ENCODE measurements around the gene PEX10.
"Not testable (repeated sequence)": the region's sequence is repeated elsewhere in the genome, so short reads cannot be mapped to it uniquely, and the experiment has no call there.

PEX10 gene
- 7.8 to 12.1 reads per million in 2 donors for total RNA-seq

- DNase-seq, result peak; percentile 96 to 99 (median 98)
Measured at GRCh38 chr1:2412395-2412772, at the start of gene PEX10. Gene PEX10 (minus strand): TSS chr1:2412564. CDS start chr1:2412502, 62 bp downstream.

DNA sequence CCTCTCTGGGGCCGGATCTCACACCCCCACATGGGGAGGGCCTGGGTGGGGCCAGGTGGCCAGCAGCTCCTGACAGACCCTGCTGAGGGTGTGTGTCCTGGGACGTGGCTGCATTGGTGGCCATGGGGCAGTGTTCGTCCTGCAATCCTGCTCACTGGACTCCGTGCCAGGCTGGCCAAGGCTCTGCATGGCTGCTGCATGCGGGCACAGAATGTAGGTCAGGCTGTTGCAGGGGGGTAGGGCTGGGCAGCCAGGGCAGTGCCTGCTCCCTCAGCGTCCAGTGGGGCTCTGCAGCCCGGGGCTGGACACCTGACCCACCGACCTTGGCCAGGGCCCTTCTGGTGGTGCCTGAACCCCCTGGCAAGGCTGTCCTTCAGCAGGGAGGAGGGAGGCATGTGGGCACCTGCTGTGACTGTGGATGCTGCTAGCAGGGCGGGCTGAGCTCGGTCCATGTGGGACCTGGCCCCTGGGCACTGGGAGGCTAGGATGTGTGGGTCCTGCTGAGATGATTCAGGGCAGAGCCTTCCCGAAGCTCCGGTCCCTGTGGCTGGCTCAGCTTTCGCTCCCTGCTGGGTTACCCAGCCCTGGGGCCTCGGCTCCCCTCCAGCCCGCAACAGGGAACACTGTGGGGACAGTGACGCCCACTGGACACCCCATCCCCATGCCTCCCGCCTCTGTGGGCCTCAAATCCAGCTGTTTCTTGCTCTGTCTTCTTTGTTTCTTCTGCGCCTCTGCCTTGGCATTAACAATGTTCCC, 48.8 kb upstream of the PEX10 start:
- no peak for DNase-seq

DNA sequence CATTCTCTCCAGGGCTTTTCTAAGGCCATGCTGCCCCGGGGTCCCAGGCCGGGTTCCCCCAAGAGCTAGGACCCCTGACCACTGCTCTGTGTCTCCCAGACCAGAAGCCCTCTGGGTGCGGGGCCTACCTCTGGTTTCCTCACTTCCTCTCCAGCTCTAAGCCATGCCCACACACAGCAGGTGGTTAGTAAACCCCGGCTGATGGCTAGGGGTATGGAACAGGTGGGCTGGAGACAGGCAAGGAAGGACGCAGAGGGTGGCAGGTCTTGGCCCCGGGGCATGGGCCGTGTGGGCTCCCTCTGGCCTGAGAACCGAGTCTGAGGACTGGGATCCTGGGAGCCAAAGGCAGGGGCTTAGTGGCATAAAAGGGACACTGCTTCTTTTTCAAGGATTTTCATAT, 47.8 kb upstream of the PEX10 start:
- no peak for DNase-seq

DNA sequence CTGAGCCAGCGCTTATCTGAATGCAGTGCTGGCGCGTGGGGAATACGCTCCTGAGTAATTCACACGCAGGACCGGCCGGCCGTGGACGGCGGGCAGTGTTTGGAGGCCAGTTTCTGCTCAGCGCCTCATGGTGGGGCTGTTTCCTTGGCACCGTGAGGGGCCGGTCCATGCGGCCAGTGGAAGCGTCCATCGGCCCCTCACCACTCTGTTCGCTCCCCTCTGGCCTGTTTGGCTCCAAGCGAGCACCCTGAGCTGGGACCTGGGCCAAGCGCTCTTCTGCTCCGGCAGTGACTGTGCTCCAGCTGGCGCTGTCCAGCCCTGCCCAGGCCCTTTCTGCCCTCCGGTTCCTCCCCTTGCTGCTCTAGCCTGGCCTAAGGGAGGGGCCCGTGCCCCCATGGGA, 47.4 kb upstream of the PEX10 start:
- no peak for DNase-seq

- DNase-seq, result not testable (repeated sequence)
Measured at GRCh38 chr1:2459102-2459753, 46.9 kb upstream of the PEX10 start.

DNA sequence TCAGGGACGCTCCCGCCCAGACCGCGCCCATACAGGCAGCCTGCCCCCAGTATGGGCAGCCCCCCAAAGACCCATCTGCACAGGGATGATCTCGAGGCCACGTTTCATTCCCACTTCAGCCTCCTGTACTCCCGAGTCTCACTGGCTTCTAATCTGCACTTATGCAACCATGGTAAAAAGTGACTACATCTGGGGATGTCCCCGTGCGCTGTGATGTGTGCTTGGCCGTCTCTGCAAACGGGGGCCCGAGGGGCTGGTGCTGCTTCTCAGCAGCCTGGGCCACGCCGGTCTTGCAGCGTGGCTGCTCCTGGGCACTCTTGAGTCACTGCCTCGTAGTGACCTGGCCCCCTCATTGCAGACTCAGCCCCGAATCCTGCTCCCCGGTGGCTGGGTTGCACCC, 46.3 kb upstream of the PEX10 start:
- no peak for DNase-seq

DNA sequence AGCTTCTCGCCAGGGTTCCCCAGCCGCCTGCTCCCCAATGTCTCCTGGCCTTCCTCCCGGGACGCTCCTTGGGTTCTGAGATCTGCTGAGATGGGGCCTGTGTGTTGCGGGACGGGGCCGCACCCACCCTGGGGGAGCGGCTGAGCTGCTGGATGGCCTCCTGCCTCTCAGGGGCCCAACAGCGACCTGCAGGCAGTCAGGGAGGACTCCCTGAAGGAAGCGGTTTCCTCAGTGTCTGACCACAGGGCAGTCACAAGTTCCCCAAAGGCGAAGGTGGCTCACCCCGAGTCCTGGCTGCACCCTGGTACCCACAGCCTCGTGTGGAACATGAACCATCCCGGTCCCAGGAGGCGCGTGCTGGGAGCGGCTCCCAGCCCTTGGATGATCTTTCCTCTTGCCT, 45.1 kb upstream of the PEX10 start:
- DNase-seq, result no peak

- DNase-seq, result no peak
Measured at GRCh38 chr1:2455757-2456156, 43.4 kb upstream of the PEX10 start.

DNA sequence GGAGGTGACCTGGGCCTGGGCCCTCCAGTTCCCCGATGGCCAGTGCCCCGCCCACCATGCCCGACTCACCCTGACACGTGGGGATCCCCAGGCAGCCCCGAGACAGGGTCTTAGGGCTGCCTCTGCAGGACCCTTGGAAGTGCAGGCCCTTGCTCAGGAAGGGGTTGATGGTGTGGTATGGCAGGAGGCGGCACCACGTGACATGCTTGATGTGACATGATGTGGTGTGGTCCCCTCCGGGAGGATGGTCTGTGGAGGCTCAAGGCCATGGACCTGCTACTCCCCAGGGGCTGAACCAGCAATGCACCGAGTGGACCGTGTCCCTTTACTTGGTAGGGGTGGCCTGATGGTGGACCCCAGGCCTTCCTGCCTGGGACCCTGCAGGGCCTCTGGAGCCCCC, 41.9 kb upstream of the PEX10 start:
- no peak for DNase-seq

- no peak for DNase-seq
Measured at GRCh38 chr1:2452932-2453315, 40.6 kb upstream of the PEX10 start.

DNA sequence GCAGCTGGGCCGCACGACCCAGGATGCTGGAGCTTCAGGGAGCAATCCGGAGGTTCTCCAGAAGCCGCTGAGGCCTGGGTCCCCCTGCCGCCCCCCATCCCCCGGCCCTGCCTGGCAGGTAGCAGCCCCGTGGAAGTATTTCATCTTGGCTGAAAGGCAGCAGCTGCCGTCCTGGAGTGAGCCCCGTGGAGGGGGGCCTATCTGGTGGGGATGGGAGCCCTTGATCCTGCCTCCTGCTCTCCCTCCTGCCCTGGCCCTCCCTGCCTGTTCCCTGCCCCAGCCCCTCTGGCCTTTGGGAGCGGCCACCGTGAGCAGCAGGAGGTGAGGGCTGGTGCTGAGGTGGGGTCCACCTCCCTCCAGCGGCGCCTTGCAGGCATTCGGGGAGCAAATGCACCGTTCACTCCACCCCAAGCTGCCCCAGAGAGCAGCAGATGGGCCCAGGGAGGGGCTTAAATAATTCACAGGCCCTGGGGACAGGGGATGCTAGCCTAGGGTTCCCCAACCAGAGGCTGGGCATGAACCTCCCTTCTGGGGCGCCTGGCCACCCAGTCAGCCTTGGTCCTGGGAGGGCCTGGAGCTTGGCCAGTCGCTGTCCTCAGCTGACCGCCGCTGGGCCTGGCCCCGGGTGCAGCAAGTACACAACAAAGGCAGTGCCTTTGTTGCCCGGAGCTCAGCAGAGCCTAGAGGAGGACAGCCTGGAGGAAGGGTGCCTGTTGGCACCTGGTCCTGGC, 40.0 kb upstream of the PEX10 start:
- DNase-seq, result no peak

- DNase-seq, result no peak
Measured at GRCh38 chr1:2451741-2452140, 39.4 kb upstream of the PEX10 start.

- no peak for DNase-seq
Measured at GRCh38 chr1:2449636-2450454, 37.5 kb upstream of the PEX10 start.

DNA sequence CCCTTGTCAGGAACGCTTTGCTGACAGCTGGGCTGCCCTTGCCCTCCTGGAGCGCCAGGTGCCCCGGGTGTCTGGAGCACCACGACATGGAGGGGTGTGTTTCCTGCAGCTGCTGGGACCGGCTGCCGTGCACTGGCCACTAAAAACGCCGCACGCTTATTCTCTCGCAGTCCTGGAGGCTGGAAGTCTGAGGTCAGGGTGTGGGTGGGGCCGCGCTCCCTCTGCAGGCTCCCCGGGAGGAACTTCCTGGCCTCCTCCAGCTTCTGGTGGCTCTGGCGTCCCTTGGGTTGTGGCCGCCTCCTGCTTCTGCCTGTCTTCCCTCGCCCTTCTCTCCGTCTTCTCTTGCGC, 35.7 kb upstream of the PEX10 start:
- no peak for DNase-seq

DNA sequence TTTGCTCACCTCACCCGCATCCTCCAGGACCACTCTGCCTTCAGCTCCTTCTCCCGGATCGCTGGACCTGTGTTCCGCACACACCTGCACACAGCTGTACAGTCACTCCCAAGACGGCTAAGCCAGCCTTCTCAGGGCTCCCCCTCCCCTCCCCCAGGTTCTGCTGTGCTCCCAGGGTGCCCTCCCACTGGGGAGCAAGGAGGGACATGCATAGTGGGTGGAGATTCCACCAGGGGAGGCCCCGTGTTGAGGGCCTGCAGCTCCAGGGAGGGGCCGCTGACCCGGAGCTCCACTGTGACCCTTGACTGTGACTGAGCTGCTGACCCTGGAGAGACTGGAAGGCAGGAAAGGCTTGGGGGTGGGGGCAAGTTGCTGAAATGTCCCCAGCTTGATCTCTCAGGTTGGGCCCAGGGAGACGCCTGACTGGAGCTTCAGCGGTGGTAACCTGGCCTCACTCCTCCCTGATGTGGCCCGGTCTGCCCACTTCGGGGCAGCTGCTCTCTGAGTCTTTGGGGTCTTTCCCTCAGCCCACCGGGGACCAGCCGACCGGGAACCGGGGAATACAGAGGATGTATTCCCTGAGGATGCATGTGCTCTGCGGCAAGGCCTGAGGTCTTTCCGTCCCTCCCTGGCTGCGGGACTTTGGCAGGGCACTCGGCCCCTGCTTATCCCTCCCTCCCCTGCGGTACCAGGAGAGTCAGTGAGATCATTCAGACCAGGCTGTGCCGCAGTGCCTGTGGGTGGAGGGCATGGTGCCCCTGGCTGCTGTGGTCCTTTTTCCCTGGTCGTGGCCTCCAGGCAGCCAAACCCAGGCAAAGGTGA, 35.1 kb upstream of the PEX10 start:
- no peak for DNase-seq

- no peak for DNase-seq
Measured at GRCh38 chr1:2446861-2447260, 34.5 kb upstream of the PEX10 start.

DNA sequence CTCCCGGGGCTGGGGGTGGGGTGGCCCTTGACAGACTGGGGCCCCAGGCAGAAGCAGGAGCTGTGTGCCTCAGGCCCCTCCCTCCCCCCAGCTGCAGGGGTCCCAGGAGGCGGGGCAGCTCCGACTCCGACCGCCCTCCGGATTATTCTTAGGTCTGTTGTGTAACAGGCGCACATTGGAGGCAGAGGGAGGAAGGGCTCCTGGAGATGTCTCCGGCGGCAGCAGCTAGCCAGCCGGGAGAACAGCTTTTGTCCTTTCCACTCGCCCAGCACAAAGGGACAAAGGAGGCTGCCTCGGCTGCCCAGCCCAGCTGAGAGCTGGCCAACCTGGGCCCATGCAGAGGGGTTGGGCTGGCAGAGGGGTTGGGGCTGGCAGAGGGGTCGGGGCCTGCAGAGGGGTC, 34.0 kb upstream of the PEX10 start:
- DNase-seq, result no peak

GRCh38 chr1:2445823-2446215, 33.5 kb upstream of the PEX10 start:
- no peak for DNase-seq

DNA sequence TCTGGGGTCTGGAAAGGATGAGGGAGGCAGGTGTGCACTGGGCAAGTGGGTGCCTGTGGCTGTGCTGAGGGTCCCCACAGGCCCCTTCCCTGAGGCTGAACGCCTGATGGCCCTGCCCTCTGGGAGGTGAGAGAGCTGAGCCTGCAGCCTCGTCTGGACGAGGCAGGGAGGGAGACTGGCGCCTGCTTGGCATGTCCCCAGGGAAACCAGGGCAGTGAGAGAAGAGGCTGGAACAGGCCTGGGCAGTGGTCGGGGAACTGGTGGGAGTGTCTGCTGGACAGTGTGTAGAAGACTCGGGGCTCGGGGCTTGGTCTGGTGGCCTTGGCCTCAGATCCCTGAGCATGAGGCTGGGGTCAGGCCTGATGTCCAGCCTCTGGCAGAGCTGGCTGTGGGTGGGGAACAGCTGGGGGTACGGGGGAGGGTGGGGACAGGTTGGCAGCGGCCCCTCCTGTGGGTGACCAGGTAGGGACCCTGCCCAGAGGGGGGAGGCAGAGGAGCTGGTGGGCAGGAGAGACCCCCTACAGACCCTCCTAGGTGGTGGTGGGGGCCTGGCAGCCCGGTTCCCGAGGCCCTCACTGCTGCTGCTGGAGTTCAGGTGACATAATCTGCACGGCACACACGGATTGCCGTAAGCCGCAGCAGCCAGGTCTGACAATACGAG, 32.9 kb upstream of the PEX10 start:
- DNase-seq, result no peak

DNA sequence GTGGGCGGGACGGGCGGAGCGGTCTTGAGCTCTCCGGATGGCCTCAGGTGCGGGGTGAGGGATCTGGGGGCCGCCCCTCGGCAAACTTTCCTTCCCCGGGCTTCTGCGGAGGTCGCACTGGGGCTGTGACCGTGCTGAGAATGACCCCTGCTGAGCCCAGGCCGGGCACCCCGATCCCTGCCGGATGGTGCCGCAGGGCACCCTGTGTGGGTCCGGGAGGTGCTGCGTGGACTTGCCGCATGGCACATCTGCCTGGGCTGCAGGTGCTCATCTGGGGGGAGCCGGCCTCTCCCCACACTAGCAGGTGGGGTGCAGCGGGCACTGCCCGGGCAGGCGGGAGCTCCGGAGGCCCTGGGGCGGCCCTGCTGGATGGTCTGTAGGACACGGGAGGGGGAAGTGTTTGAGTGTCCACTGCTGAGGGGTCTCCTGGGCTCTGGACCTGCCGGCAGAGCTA, 31.8 kb upstream of the PEX10 start:
- DNase-seq, result no peak
